GM10266 (cell line): ENCODE data around the gene AZGP1.
A peak's percentile ranks its signal among the peaks of the same experiment; 100 is the strongest.
"Not testable (repeated sequence)": the region's sequence is repeated elsewhere in the genome, so short reads cannot be mapped to it uniquely, and the experiment has no call there.

Source experiments
- DNase-seq: peaks from one replicate; pipeline ENCODE4 v3.0.0; 2012; ENCODE audit errors: extremely low spot score
- TF ChIP-seq, protein P1 (sequence below): IDR thresholded peaks from 2 replicates; pipeline ENCODE4 v1.5.1; 2012; ENCODE audit warnings: mild to moderate bottlenecking, low read depth; ENCODE audit not compliant: control insufficient read depth, insufficient read depth; ENCODE audit errors: missing control alignments

Gene AZGP1

DNA sequence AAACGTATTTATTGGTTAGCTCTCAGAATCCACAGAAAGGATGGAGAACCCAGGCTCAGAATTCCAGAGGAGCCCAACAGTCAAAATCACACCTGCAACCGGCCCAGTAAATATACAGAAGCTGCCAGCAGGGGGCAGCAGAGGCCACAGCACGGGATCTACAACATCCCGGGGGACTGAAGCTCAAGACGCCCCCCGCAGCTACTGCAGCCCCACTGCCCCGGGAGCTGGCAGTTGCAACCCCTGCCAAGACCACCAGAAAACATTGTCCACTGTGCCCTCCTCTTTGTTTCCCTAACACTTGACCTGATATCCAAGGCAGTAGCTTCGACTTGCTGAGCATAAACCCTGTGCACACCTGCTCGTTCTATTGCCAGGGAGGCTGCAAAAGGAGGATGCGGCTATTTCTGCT, 4.0 kb upstream of the AZGP1 start:
- TF ChIP-seq, protein P1, sequence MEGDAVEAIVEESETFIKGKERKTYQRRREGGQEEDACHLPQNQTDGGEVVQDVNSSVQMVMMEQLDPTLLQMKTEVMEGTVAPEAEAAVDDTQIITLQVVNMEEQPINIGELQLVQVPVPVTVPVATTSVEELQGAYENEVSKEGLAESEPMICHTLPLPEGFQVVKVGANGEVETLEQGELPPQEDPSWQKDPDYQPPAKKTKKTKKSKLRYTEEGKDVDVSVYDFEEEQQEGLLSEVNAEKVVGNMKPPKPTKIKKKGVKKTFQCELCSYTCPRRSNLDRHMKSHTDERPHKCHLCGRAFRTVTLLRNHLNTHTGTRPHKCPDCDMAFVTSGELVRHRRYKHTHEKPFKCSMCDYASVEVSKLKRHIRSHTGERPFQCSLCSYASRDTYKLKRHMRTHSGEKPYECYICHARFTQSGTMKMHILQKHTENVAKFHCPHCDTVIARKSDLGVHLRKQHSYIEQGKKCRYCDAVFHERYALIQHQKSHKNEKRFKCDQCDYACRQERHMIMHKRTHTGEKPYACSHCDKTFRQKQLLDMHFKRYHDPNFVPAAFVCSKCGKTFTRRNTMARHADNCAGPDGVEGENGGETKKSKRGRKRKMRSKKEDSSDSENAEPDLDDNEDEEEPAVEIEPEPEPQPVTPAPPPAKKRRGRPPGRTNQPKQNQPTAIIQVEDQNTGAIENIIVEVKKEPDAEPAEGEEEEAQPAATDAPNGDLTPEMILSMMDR = peak; percentile 59
- DNase-seq = not testable (repeated sequence)

DNA sequence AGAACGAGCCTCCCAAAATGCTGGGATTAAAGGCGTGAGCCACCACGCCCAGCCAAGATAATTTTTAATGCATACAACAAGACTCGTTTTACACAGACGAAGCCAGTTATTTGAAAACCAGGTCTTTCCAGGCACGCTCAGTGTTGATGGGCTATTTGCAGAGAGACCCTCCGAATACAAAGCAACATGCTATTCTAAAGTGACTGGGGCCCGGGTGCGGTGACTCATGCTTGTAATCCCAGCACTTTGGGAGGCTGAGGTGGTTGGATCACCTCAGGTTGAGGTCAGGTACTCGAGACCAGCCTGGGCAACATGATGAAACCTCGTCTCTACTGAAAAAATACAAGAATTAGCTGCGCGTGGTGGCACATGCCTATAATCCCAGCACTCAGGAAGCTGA, 795 bp upstream of the AZGP1 start:
- TF ChIP-seq, protein P1 = no peak
- DNase-seq = no peak

DNA sequence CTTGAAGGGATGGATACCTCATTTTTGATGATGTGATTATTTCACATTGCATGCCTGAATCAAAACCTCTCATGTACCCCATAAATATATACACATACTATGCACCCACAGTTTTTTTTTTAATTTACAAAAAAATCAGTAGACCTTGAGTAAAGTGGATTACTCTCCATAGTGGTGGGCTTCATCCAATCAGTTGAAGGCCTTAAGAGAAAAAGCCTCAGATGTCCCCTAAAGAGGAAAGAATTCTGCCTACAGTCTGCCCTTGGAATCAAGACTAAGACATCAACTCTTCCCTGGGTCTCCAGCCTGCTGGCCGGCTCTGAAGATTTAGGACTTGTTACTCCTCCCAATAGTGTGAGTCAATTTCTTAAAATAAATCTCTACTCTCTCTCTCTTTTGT, 1.1 kb downstream of the AZGP1 start:
- DNase-seq = no peak
- TF ChIP-seq, protein P1 = no peak

DNA sequence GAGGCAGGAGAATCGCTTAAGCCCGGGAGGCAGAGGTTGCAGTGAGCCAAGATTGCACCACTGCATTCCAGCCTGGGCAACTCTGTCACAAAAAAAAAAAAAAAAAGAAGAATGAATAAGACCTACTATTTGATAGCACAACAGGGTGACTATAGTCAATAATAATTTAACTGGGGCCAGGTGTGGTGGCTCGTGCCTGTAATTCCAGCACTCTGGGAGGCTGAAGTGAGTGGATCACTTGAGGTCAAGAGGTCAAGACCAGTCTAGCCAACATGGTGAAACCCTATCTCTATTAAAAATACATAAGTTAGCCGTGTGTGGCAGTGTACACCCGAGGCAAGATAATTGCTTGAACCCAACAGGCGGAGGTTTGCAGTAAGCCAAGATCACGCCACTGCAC, 2.0 kb downstream of the AZGP1 start:
- not testable (repeated sequence) for DNase-seq

DNA sequence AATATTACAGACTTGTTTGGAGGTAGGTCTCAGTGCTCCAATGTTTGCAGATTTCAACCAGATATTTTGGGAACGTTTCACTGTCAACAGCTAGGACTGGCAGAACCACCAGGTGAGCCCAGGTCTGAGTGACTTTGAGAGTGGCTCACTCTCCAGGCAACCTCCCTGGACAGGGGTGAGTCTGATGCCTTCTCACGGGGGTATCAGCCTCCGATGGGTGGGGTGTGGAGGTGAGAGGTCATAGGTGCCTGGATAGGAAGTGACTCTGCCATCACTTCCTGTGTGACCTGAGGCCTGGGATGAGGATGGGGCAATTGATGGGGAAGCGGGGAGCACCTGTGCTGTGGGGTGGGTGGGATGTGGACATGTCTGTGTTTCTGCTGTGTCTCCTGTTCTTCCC, 4.6 kb downstream of the AZGP1 start:
- TF ChIP-seq, protein P1 = no peak
- no peak for DNase-seq

DNA sequence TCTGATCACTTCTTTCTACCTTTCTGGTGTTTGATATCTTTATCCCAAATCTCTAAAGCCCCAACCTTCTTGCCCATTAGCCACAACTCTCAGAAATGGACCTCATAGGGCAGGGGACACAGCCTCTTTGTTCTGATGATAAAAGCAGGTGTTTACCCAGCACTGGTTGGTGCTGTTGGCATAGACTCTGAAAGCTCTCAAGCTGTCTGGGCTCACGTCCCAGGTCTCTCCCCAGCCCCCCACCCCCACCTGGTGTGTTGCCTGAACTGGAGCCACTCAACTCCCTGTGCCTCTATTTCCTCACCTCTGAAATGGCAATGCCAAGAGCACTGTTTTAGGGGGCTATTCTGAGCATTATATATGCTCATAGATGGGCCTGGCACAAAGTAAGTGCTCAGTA, 6.0 kb downstream of the AZGP1 start:
- DNase-seq = not testable (repeated sequence)

DNA sequence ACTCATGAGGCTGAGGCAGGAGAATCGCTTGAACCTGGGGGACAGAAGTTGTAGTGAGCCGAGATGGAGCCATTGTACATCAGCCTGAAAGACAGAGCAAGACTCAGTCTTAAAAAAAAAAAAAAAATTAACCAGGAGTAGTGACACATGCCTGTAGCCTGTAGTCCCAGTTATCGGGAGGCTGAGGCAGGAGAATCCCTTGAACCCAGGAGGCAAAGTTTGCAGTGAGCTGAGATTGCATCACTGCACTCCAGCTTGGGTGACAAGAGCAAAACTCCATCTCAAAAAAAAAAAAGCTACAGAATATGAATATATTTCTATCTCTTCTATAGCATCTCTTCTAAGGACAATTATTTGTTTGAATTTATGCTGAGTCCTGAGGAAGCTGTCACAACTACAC, 6.5 kb downstream of the AZGP1 start:
- DNase-seq = no peak
- TF ChIP-seq, protein P1 = no peak

DNA sequence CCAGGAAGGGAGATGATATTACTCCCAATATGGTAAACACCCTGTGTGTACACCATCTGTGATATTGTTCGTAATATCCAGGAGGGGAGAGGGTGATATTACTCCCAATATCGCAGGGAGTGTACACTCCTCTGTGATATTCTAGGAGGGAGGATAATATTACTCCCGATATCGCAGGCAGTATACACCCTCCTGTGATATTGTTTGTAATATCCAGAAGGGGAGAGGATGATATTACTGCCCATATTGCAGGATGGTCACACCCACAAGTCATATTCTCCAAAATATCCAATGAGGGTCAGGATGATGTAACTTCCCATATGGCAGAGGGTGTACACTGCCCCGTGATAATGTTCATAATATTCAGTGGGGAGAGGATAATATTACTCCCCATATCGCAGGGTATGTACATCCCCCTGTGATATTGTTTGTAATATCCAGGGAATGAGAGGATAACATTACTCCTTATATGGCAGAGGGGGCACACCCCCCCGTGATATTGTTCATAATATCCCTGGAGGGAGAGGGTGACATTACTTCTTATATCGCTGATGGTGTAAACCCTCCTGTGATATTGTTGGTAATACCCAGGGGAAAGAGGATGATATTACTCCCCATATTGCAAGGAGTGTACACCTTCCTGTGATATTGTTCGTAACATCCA, 17.1 kb downstream of the AZGP1 start:
- DNase-seq = no peak
- TF ChIP-seq, protein P1 = no peak
